Right lobe of liver (tissue), 4 donors: Measurements from ENCODE around the gene NEGR1.

Experiments used
- CTCF ChIP-seq, 4 donors: fragments of 200-600 bp in 3 of 4; fragments of 450-650 bp in 1 of 4; IDR thresholded peaks; one replicate each; pipeline versions ENCODE4 v1.5.1 to v1.8.0; 2016 to 2022; ENCODE audit warnings: antibody characterized with exemption in 4 of 4, mild to moderate bottlenecking in 2 of 4
- POLR2A ChIP-seq: fragments of 450-650 bp; IDR thresholded peaks from one replicate; pipeline ENCODE4 v1.6.1; 2017; ENCODE audit warnings: antibody characterized with exemption, mild to moderate bottlenecking
- donor health status: DM: no; HTN: no; CAD: no.
- donor health status: DM: no; HTN: no; CAD: no.
- donor health status: DM: no; HTN: yes; CAD: no.

DNA sequence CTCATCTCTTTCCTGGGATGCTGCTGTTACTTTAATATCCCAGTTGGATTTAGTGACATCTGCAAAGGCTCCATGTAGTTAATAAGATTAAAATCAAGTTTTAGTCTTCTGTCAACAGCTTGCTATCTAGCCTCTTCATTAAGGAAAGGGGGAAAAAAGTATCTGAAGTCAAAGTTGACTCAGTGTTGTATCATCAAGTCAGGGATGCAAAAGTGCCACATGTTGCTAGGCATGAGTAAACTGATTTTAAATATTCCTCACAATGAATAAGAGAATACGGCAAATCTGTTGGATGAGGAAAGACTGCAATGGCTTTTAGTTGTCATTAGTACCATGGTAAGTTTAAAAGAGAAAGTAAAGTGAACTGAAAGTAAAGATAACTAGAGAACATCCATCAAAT, 818.3 kb downstream of the NEGR1 start:
- TF ChIP-seq CTCF (IDR thresholded peaks at IDR 0.05) = no peak
- TF ChIP-seq POLR2A = no peak
